GM21576 (cell line): ENCODE data around the gene NAP1L5.

Experiments used
- ATAC-seq: cut with Tn5 transposase; IDR thresholded peaks from one replicate; pipeline ENCODE4 v1.9.1; 2021; ENCODE audit warnings: mild to moderate bottlenecking, moderate library complexity; ENCODE audit not compliant: unreplicated experiment

NAP1L5 gene

DNA sequence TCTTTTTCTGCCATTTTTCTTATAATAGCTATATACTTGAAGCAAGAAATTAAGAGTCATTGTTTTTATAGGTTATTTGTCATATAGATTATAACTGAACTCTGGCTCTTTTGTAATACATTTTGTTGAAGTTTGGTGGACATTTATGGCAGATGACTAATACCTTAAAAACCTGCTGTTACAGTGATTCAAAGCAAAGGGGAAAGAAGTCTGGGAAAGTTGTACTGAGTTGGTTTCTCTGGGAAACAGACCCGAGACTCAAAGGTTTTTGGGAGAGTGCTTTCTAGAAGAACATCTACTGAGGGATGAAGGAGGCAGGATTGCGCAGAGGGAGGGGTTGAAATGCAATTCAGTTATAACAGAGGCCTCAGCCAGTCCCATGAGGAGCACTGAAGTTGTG, 35.9 kb downstream of the NAP1L5 start:
- no peak for ATAC-seq

DNA sequence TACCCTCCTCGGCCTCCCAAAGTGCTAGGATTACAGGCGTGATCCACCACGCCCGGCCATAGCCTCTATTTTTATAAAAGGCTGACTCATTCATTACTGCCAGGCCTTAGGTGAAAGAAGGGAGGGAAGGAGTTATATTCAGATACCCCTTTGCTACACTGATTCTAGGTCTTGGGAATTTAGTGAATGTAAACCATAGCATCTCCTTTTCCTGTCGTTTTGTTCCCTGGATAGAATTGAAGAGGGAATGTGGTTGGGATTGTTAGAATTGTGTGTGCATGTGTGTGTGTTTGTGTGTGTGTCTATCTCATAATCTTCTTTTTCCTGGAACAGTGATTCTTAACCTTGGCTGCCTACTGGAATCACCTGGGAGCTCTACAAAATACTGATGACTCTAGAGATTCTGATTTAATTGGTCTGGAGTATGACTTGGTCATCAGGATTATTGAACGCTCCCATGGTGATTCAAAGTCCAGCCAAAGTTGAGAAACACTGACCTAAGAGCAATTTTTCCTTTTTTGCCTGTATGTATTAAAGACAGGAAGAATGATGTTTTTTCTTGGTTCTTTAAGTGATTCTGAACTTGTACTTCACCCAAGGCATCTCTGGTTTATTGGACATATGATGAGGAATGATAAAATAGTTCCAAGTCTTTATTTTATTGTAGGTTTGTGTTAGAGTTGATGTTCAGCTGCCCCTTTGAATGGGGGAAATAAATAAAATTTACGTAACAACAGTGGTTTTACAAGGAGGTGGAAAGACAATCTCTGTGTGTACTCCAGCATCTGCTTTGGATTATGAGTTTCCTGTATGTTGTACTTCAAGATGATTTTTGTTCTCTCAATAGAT, 37.0 kb downstream of the NAP1L5 start:
- no peak for ATAC-seq

GRCh38 chr4:88659890-88660208, 37.8 kb downstream of the NAP1L5 start:
- ATAC-seq = no peak

- peak; percentile 94 for ATAC-seq
These were observed 38.4 kb downstream of the NAP1L5 start for GRCh38 chr4:88659055-88659889.

DNA sequence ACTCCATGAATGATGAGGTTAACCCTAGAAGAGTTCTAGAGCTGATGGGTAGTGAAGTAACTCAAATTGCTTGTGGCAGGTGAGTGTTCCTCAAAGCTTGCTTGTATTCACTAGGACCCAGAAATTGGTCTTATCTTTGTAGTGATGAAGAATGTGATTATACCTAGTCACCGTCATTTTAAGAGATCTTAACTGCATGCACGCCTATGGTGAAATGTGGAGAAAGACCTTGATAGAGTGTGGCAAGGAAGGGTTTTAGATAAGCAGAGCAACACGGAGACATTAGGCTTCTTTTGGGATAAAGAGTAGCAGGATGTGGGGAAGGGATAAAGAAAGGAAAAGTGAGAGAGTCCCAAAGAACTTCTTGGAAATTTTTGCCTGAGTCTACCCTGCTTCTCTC, 42.4 kb downstream of the NAP1L5 start:
- no peak for ATAC-seq

- no peak for ATAC-seq
These were observed 44.2 kb downstream of the NAP1L5 start for GRCh38 chr4:88653371-88653946.

GRCh38 chr4:88649716-88650115, 47.9 kb downstream of the NAP1L5 start:
- no peak for ATAC-seq

GRCh38 chr4:88646528-88647280, 50.9 kb downstream of the NAP1L5 start:
- no peak for ATAC-seq

DNA sequence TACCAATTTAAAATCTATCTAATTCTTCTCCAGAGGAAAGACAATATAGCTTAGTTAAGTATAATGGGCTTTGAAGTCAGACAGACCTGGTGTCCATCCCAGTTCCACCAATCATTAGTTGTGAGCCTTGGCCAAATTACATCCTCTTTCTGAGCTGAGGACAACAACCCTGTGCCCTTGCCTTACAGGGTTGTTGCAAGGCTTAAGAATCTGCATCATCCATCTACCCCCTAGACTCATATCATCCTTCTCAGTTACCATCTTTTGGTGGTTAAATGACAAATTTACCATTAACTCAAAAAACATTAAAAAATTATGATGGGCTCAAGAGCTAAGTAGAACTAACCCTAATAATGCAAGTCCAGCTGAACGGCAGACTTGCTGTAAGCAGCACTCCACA, 51.6 kb downstream of the NAP1L5 start:
- ATAC-seq = no peak
